Embryonic facial prominence (tissue), 1 donor: ENCODE data around the gene TPRG1L.
"Not testable (repeated sequence)": the region's sequence is repeated elsewhere in the genome, so short reads cannot be mapped to it uniquely, and the experiment has no call there.

Source experiments
- DNase-seq: peaks from one replicate; pipeline ENCODE4 v3.0.0-alpha.2; 2016; ENCODE audit errors: extremely low spot score

TPRG1L gene

DNA sequence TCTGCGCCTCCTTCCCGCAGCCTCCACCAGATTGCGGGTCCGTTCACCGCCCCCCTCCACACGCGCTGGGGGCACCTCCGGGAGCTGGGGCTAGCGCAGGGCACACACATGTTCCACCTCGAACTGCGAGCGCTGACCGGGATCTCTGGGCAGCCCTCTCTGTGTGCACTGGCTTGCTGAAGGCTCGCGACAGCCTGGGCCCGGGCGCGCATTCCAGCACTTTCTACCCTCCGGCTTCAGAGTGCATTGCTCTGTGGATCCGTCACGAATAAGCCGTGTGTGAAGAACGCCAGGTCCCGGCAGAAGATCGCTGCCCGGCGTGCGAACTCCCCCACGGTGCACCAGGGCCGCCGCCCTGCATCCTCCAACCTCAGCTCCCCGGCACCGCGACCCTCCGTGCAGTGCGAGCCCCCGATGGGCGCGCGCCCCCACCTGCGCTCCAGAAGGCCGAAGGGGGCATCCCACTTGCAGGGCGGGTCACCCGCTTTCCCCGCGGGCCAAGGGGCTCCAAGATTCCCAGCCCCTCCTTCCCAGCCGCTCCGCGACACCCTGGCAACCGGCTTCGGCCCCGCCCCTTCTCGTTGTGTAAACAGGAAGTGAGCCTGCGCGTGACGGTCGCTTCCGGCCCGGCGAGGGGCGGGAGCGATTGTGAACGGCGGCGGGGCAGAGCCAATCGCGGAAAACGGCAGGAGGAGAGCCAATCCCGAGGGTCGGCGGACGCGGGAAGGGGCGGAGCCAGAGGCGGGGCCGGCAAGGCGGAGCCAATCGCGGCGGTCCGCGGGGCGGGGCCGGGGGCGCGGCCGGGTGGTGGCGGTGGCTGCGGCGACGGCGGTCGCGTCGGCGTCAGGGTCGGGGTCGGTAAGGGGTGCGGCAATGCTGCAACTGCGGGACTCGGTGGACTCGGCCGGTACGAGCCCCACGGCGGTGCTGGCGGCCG, at the start of gene TPRG1L:
Gene TPRG1L (plus strand): TSS at position 816 of the 937 bp plus-strand sequence. CDS start 58 bp downstream, at position 874.
- peak; percentile 92 for DNase-seq

DNA sequence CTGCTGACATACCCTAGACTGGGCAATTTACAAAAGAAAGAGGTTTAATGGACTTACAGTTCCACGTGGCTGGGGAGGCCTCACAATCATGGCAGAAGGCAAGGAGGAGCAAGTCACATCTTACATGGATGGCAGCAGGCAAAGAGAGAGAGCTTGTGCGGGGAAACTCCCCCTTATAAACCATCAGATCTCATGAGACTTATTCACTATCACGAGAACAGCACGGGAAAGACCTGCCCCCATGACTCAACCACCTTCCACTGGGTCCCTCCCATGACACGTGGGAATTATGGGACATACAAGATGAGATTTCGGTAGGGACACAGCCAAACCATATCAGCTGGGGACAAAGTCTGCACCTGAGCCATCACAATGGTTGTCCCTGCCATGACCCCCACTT, 49.3 kb upstream of the TPRG1L start:
- not testable (repeated sequence) for DNase-seq

DNA sequence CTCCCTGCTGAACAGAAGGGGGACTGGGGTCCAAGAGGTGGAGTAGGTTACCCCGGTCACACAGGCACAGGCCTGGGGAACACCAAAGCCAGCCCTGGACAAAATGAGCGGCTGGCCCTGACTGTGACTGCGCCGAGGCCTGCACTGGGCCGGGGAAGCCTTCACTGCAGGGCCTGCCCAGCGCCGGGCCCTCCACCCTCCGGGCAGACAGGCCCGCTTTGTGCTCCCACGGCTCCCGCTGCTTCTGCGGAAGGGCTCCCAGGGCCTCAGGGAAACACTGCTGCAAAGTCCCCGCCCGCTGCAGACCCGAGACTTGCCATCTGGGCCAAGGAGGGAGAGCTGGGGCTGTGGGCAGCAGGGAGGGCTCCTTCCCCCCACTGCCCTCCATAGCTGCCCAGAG, 48.8 kb upstream of the TPRG1L start:
- DNase-seq, result no peak

DNA sequence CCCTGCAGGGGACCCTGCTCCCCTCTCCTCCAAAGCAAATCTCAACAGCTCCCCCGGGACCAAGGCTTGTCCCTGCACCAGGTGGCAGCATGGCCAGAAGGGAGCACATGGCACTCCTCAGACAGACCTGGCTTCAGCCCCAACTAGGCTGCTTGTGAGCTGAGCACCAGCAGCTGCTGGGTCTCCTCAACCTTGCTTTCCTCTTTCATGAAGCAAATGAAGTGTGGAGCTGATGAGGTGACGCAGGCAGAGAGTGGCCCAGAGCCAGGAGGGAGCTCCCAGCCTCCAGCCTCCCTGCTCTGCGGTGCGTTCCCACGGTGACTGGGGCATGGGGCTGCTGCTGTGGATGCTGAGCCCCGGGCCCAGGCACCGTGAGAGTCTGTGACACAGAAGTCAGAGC, 47.5 kb upstream of the TPRG1L start:
- DNase-seq, result no peak

DNA sequence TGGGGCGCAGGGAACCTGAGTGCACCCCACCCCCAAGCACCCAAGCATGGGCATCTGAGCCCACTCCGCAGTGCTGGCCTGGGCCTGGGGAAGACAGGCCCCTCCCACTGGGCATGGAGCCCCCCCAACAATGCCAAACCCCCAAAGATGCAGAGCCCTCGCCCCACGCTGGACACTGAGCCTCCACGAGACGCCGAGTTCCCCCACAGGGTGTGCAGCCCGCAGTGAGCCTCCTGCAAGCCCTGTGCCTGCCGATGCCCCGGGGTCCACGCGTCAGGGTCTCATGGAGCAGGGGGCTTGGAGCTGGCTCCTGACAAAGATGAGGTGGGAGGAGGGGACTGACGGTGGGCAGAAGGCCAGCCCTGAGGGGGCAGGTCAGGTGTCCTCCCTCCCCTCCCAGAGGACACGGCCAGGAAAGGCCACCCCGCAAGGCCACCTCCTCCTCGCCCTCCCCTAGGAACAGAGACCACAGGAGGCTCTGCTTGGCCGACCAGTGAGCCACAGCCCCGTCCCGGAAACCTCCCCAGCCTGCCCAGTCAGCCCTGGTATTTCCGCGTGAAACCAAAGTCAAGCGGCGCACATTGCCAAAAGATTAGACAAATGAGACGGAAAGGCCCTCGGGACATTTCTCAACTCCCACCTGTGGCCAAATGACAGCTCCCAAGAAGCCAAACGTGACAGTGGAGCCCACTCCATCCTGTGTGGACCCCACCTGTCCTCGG, 46.9 kb upstream of the TPRG1L start:
- DNase-seq, result no peak

DNA sequence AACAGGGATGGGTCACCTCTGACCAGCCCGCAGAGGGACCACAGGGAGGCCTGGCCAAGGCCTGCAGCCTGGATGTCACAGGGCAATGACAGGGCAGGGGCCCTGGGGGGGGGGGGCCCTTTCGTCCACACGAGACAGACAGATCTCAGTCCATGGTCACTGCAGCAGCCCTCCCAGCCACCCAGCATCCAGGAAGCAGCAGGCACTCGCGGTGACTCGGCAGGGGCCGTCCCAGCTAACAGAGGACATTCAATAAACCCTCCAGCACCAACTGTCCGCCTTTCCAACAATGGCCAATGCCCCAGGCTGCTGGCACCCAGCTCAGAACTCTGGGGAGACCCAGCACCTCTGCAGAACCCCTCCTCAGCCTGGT, 46.4 kb upstream of the TPRG1L start:
- DNase-seq, result no peak

DNA sequence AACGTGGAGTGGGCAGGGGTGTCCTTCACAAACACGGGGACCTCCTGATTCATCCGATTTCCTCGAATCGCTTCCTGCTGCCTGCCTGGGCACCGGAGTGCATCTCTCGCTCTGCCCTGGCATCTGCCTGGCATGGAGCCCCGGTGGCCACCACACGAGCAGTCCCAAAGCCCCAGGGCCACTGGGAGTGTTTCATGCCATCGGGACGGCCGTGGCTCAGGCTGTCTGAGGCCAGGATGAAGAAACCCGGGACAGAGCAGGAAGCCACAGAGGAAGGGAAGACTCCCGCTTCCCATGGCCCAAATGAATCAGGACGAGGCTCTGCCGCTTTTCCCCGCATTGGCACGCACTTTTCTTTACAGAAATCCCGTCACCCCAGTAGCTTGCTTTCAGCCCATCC, 45.9 kb upstream of the TPRG1L start:
- no peak for DNase-seq

DNA sequence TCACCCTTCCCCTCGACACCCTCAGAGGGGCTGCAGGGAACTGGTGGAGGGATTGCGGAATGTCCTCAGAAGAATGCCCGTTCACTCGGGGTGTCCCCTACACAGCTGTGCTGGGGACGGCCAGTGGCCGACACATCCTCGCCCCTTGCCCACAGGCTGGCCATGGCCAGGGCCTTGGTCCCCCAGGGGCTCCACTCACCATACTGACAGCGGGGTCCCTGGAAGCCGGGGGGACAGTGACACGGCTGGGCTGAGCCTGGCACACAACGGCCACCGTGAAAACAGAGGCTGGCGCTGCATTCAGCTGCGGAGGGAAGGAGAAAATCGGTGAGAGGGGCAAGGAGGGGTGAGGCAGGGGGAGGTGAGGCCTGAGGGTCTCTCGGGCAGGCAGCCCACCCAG, 45.2 kb upstream of the TPRG1L start:
- DNase-seq, result no peak

DNA sequence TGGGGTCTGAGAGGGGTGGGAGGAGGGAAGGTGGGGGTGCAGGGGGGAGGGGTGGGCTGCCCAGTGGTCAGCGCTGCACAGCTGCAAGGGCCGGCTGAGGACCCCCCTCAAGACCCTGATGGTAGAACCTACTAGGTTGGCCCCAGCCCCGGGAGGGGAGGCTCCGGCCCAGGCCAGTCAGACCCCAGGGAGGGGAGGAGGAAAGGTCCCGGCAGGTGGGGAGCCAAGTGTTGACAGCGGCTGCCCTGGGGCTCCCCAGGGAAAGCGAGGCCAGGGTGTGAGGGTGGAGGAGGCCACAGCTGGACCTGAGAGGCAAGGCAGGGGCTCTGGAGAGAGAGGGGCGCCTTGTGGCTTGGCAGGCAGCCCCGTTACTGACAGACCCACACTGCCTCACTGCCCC, 44.6 kb upstream of the TPRG1L start:
- no peak for DNase-seq

DNA sequence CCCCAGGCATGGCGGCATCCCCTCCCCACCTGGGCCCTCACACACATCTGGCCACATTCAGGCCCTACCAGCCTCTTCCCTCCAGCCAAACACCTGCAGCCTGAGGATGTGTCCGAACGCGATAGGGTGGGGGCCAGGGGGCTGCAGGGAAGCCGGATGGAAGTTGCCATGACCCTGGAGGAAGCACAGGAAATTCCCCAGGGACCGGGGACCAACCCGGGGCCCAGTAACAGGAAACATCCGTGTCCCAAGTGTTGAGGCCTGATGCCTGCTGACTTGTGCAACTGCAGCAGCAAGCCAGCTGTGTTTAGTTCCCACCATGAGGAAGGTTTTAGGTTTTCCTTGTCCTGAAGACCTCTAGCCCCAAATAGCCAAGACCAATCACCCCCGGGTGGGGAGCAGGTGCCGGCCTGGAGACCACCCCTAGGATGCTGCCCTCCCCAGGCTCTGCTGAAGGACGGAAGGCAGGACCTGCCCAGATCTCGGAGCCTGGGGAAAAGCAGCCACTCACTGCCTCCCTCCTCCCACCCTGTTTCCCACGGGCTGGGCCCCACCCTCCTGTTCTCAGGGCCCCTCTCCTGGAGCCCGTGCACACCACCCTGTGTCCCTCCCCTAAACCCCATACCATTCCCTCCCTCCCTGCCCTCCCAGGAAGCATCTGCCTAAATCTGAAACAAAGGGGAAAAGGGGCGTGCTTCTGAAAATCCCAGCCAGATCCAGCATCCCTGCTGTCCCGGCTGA, 43.3 kb upstream of the TPRG1L start:
- DNase-seq, result no peak

DNA sequence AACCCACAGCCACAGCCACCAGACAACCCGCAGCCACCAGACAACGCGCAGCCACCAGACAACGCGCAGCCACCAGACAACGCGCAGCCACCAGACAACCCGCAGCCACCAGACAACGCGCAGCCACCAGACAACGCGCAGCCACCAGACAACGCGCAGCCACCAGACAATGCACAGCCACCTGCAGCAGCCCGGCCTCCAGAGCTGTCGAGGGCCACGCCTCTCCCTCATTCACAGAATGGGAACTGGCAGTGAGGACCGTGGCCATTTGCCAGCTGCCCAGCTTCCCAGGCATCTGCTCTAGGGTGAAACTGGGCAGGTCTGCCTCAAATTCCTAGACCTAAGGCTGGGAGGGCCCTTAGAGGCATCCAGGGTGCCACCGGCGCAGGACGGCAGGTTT, 41.1 kb upstream of the TPRG1L start:
- not testable (repeated sequence) for DNase-seq

DNA sequence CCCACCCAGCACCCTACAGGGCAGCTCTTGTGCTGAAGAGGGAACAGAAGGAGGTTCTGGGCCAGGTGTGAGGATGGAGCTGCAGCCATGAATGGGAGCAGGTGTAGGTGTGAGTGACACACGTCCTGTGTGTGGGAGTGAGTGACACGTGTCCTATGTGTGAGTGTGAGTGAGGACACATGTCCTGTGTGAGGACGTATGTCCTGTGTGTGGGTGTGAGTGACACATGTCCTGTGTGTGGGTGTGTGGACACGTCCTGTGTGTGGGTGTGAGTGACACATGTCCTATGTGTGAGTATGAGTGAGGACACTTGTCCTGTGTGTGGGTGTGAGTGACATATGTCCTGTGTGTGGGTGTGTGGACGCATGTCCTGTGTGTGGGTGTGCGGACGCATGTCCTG, 39.9 kb upstream of the TPRG1L start:
- DNase-seq, result no peak

DNA sequence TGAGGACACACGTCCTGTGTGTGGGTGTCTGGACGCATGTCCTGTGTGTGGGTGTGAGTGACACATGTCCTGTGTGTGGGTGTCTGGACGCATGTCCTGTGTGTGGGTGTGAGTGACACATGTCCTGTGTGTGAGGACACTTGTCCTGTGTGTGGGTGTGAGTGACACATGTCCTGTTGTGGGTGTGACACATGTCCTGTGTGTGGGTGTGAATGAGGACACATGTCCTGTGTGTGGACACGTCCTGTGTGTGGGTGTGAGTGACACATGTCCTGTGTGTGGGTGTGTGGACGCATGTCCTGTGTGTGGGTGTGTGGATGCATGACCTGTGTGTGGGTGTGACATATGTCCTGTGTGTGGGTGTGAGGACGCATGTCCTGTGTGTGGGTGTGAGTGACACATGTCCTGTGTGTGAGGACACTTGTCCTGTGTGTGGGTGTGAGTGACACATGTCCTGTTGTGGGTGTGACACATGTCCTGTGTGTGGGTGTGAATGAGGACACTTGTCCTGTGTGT, 39.4 kb upstream of the TPRG1L start:
- DNase-seq, result not testable (repeated sequence)

DNA sequence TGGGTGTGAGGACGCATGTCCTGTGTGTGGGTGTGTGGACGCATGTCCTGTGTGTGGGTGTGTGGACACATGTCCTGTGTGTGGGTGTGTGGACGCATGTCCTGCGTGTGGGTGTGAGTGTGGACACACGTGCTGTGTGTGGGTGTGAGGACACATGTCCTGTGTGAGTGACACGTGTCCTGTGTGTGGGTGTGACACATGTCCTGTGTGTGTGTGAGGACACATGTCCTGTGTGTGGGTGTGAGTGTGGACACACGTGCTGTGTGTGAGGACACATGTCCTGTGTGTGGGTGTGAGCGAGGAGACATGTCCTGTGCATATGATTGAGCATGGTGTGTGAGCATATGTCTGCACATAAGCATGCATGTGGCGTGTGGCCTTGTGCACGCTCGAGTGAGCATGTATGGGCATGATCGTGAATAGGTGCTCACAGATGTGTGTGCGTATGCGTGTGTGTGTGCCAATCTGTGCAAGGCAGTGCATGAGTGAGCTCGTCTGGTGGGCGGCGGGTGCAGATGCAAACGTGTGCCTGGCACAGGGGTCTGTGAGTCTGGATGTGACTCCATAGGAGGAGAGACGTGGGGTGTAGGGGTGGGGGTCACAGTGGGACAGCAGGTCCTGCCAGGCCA, 38.8 kb upstream of the TPRG1L start:
- DNase-seq, result no peak

DNA sequence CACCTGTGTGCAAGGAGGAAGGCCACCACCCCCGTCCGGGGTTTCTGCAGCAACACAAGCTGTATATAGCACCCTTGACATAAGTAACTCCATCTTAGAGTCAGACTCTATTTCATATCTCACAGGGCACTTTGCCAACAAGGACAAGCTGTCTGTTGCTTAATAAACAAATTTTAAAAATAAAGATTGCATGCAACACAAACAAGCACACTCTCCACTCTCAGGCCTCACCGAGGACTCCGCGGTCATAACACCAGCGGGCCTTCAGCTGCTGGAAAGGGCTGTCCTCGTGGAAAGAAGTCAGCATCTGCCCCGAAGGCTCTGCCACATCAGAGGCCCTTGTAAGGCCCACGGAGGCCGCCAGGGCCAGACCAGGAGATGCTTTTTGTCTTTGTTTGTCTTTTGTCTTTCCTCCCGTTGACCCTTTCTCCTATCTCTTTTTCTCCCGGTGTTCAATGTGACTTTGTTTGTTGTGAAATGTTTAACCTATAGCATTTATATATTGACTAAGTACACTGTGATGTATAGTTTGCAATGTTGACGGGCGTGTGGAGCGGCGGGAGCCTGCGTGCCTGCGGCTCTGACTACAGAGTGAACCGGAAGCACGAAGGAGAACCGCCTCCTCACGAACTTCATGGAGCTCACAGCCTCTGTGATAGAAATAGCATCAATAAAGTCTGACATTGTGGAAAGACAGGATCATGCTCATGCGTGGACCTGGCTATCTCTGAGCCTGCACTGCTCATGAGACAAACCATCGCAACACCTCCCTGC, 37.6 kb upstream of the TPRG1L start:
- DNase-seq, result no peak

DNA sequence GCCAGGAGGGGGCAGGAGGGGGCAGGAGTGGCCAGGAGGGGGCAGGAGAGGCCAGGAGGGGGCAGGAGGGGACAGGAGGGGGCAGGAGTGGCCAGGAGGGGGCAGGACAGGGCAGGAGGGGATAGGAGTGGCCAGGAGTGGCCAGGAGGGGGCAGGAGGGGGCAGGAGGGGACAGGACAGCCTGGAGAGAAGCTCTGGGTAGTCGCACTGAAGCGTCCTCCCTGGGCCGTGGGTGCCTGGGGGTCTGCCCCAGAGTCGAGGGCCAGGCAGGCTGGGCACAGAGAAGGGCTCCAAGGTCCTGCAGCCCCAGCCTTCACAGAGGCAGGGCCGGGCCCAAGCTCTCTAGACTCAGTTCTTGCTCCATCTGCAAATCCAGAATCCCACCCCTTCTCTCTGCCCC, 36.4 kb upstream of the TPRG1L start:
- no peak for DNase-seq

DNA sequence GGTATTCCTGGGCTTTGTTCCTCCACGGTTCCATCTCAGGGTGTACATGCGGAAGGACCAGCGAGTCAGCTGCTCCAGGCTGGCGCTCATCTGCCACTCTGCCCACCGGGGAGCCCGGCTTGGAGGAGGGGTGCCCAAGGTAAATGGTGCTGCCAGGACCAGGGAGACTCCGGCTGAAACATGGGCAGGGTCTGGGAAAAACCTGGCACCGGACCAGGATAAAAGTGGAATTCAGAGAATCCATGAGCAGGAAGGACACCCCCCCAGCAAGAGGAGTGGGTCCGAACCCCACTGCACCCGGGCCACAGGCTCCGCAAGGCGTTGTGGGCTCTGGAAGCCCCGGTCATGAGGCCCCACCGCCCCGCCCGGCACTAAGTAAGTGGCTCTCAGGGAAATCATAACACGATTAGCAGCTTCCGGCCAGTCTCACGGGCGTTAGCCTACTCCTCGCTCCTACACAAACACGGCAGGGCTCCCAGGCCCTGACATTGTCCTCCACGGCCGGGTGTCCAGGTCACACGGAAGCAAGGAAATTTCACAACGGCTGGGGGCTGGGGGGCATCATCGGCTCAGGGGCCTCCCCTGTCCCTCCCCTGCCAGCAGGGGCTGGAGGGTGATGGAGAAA, 34.6 kb upstream of the TPRG1L start:
- no peak for DNase-seq

DNA sequence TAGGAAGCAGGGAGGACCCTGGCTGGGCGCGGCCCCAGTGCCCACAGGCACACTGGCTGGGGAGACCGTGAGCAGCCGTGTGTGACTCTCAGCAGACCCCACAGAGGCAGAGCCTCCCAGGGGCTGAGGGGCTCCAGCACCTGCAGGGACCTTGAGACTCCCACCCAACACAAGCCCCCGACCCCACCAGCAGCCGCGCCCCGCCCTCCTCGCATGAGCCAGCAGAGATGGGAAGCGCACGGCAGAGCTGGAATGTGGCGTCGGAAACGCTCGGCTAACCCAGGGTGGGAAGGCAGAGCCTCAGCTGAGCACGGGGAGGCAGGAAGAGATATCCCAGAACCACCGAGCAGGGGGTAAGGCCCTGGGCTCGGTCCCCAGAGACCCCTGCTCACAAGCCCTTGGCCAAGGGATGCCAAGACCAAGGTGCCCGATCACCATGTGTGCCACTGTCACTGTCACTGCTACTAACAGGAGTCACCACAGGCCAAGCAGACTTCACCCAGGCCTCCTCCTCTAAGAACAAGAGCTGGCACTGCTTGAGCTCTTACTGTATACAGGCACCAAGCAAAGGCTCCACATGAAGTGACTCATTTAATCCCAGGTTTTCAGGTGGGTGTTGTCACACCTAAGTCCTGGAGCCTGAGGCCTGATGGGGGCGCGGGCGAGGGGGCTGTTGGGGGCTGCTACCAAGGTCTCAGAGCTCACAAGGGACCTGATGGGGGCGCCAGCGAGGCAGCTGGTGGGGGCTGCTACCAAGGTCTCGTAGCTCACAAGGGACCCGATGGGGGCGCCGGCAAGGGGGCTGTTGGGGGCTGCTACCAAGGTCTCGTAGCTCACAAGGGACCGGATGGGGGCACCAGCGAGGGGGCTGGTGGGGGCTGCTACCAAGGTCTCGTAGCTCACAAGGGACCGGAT, 33.6 kb upstream of the TPRG1L start:
- DNase-seq, result no peak

DNA sequence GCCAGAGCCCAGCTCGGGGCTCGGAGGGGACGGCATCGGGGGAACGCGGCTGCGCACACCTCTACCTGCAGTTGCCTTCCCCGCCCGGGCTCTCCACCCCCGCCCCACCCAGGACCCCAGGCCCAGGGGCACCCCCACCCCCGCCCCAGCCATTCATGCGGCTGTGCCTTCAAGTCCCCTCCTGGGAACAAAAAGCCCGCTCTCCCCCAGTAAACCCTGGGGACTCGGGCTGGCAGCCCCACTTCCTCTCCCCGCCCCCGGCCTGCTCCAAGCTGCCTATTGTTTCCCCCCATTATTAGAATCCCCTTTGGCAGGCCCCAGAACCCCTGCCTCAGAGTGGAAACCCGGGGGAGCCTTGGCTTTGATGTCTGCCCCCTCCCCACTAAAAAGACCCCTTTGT, 31.5 kb upstream of the TPRG1L start:
- no peak for DNase-seq
